Bronchial epithelial cell (primary cell): ENCODE measurements around the gene HCN4. TPM values are rescaled to one million over a fixed set of nuclear protein-coding genes. Genes with fewer than 3 reads are reported as not detected.

Source experiments
- DNase-seq: peaks from one replicate; pipeline ENCODE4 v3.0.0-alpha.2; 2010; ENCODE audit warnings: low read depth
- FAIRE-seq: peaks from 2 replicates; lab custom pipeline; 2011; peaks lifted over from hg19 to GRCh38; lab: Jason Lieb, UNC
- H3K27me3 ChIP-seq: 2 replicates; pipeline ENCODE4 v1.5.1; 2011; ENCODE audit warnings: low read length; ENCODE audit not compliant: control insufficient read depth, insufficient read depth
- H3K36me3 ChIP-seq: 2 replicates; pipeline ENCODE4 v1.5.1; 2011; ENCODE audit warnings: low read length; ENCODE audit not compliant: control insufficient read depth, insufficient read depth
- H3K4me3 ChIP-seq: 2 replicates; pipeline ENCODE4 v1.5.1; 2011; ENCODE audit warnings: mild to moderate bottlenecking, low read depth, low read length, control low read depth
- CTCF ChIP-seq: IDR thresholded peaks from 2 replicates; pipeline ENCODE4 v1.5.1; 2011; ENCODE audit warnings: mild to moderate bottlenecking, moderate library complexity, low read length, control low read depth, inconsistent platforms; ENCODE audit not compliant: insufficient read depth, severe bottlenecking
- total RNA-seq: library from RNA; depleted of rRNA; stranded (reverse); fragments of >200 nt; gene quantifications from 2 replicates; pipeline ENCODE4 v1.2.1, GENCODE V29; 2014

Gene HCN4
- total RNA-seq, 1 donor from 2014 or later = not detected

DNA sequence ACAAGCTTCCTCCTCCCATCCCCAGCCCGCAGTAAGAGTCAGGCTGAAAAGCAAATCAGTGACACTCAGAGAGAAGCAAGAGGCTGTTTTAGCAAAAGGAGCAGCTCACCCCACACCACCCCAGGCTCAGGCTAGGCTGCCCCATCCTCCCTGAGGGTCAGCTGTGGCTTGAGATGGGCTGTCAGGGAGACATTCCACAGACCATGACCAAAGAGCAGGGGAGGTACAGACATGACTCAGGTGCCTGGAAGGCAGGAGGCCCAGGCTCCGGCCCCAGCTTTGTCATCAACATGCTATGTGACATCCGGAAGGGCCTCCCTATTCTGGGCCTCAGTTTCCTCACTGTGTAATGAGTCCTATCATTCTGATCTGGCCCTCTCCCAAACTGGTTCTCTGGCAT lies 24.7 kb downstream of the HCN4 start:
- no peaks in the 10 kb centered on the region for H3K36me3 ChIP-seq
- H3K27me3 ChIP-seq = no peaks in the 10 kb centered on the region
- TF ChIP-seq CTCF = no peak
- DNase-seq (no peak), FAIRE-seq (no peak)
- no peak overlapping the region for H3K4me3 ChIP-seq

DNA sequence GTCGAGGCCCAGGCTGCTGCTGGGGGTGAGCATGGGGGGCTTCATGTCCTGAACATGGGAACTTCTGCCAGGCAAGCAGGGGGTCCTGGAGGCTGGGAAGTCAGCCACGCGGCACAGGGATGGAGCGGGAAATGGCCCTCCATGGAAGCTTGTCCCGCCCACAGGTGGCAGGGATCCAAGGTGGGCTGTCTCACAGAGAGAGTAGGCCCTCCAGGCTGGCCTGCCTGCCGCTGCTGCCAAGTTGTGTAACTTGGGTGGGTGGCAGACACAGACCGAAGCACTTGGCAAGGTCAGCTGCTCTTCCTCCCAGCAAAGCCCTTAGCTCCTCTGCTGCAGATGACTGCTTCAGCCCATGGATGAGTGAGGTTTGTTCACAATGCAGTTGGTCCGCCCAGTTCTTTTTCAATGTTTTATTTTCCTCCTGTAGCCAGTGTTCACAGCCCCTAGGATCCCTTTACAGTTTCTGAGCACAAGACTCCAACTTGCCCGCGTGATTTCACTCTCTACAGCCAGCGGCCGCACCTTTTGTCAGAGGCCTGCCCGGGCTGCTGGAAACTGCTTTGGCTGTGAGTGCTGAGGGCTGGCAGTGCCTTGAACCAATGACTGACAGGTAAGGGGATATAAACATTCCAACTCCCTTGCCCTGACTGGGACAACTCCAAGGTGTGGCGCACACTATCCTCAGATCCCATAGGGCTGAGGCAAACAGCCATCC lies 26.7 kb downstream of the HCN4 start:
- H3K27me3 ChIP-seq = peaks cover 5% of the 10 kb centered on the region
- DNase-seq = no peak
- no peak overlapping the region for H3K4me3 ChIP-seq
- no peaks in the 10 kb centered on the region for H3K36me3 ChIP-seq
- no peak for FAIRE-seq
- TF ChIP-seq CTCF = no peak

- no peak for FAIRE-seq
- Histone ChIP-seq H3K4me3 (no peak overlapping the region), H3K36me3 (no peaks in the 10 kb centered on the region), H3K27me3 (peaks cover 5% of the 10 kb centered on the region)
- no peak for TF ChIP-seq CTCF
- no peak for DNase-seq
These were observed 28.1 kb downstream of the HCN4 start for GRCh38 chr15:73340502-73341192.

DNA sequence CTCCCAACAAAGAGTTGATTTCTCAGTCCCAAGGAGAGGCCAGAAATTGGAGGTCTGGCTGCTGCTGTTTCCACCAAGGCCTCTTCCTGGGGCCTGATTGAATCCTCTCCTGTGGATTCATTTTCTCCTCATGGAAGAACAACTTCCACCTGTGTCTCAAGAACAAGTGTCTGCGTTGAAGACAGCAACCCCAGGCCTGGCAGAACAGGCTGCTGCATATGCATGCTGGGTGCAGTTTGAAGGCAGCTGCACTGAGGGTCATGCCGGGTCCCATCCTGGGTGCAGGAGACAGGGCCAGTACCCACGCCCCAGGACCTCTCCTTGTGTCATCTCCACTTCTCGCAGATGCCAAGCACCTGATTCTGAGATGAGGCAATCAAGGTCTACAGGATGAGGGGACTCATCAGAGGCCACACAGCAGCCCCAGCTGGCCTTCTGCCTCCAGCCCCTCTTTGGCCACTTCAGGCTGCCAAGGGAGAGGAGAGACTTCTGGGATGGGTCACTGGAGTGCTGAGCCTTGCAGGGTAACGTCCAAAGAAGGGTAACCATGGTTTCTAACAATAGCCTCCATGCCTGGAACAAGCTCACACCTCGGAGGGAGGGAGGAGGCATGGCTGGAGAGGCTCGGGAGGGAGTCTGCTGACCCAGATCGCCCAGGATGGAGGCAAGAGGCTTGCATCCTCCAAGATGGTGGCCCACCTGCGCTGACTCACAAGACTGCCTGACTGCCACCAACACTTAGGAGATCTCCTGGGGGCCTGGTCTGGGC lies 30.0 kb downstream of the HCN4 start:
- FAIRE-seq = no peak
- TF ChIP-seq CTCF = no peak
- Histone ChIP-seq H3K27me3 (peaks cover 5% of the 10 kb centered on the region), H3K4me3 (no peak overlapping the region), H3K36me3 (no peaks in the 10 kb centered on the region)
- DNase-seq = no peak

DNA sequence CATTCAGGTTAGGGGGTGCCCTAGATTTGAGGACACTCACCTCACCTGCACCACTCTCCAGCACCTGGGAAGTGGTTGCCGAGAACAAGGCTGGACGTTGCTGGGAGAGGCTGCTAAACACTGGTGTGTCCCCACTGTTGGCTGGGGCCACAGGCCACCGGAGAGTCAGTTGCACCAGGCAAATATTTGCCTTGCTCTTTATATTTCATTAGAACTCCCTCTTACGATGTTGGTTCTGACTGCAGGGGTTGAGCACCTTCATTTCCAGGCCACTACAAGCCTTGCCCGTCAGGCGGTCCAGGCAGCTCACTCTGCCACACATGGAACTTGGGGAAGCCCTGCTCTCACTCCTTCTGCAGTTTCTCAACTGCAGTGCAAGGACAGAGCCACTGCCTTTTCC lies 30.7 kb downstream of the HCN4 start:
- H3K4me3 ChIP-seq = no peak overlapping the region
- DNase-seq (no peak), FAIRE-seq (no peak)
- H3K27me3 ChIP-seq = peaks cover 5% of the 10 kb centered on the region
- TF ChIP-seq CTCF = no peak
- H3K36me3 ChIP-seq = no peaks in the 10 kb centered on the region
